ENCODE results near the gene PKD1.
"Not testable (repeated sequence)": the region's sequence is repeated elsewhere in the genome, so short reads cannot be mapped to it uniquely, and the experiment has no call there.

The PKD1 gene

DNA sequence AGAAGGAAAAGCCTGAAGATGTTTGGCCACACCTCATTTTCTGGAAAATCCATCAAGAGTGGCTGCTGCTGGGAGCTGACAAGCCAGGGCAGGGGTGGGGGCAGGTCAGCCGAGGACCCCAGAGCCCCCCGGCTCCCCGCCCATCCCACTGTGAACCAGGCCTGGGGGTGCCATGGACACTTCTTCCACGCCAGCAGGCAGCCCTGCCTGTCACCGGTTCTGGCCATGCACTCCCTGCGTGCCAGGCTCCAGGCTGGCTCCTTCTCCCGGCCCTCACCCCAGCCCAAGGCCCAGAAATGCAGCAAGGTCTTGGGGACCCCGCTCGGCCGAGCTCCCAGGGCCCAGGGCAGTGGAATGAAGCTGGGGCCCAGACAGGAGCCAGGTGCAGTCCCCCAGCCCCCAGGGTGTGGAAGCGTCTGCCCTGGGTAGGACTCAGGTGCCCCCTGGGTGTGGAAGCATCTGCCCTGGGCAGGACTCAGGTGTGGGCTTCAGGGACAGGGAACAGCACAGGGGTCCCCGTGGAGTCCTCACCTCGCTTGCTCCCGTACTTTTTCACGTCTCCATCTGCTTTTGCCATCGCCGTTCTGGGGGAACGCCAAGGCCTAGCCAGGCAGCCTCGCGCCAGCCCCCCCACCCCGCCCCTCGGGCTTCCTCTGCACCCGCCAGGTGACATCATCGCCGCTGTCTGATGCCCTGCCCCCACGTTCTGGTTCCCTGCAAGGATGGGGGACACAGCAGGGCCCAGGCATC lies 12.6 kb downstream of the PKD1 start:
- DNase-seq, result not testable (repeated sequence)

DNA sequence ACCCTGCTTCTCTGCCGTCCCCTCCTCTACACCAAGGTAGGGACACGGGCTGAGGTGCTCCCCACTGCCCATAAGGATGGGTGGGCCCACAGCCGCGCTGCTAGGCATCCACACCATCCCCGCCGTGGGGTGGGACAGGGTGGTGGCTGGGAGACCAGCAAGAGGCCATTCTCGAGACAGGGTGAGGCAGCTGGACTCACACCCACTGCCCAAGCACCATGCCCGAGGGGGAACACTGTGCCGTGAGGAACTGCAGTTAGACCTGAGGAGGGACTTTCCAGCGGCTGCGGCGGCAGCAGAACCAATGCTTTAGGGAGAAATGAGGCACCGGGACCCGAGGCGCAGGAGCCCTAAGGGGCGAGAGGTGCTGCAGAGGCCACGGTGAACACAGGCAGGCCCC lies 13.3 kb downstream of the PKD1 start:
- DNase-seq, result no peak

DNA sequence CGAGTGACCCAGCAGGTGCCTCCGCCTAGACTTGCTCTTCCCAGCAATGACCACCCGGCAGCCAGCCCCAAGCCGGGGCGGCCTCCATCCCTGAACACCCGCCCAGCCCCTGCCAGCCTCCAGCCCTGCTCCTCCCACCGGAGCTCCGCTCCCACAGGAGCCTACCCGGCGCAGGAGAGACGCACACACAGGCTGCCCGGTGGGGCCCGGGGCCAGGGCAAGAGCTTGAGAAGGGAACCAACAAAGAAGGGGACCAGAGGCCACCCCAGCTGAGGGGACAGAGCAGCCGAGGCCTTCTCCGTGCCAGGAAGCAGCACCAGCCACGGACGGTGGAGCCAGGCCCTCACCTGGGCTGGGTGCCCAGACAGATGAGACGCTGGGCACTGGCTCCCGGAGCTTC lies 13.8 kb downstream of the PKD1 start:
- DNase-seq, result peak; percentile 9

DNA sequence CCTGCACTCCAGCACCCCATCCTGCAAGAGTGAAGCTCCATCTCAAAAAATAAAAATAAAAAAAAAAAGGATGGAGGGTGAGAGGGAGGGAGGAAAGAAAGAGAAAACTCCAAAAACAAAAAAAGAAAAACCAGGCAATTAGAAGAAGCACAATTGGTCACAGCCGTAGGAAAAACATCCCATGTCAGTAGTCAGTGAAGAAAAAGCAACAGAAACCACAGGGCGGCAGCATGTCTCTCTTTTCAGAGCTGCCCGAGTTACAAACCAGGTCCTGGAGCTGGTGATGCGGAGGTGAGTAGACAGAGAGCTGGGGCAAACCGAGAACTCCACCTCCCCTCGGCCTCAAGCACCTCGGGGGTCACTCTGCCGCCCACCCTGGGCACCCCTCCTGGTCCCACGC lies 14.4 kb downstream of the PKD1 start:
- not testable (repeated sequence) for DNase-seq

DNA sequence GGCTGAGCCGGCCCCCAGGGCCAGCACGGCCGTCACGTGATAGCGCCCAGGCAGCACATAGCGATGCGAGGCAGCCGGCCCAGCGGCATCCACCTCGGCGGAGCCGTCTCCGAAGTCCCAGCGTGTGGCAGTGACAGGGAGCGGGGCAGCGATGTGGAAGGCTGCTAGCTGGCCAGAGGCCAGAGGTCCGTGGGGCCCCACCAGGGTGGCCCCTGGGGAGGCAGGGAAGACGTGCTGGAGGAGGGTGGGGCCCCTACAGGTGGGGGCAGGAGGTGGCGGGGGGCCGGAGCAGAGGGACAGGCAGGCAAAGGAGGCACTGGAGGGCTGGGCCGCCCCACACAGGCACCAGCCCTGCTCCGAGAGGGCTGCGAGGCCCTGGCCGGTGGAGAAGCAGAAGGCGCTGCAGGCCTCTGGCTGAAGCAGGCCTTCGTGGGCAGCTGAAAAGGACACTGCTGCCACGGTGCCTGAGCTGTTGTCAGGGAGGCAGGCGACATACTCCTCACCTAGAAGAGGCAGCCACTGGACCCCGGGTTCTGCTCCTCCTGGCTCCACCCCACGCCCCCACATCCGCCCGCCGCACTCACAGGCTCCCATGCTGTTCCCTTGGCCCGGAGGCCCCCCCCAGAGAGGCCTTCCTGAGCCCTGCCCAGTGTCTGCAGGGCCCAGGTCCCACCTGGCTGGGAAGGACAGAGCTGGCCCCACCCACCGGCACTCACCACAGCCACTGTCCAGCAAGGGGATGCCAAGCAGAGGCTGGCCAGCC lies 17.6 kb downstream of the PKD1 start:
- DNase-seq, result not testable (repeated sequence)

DNA sequence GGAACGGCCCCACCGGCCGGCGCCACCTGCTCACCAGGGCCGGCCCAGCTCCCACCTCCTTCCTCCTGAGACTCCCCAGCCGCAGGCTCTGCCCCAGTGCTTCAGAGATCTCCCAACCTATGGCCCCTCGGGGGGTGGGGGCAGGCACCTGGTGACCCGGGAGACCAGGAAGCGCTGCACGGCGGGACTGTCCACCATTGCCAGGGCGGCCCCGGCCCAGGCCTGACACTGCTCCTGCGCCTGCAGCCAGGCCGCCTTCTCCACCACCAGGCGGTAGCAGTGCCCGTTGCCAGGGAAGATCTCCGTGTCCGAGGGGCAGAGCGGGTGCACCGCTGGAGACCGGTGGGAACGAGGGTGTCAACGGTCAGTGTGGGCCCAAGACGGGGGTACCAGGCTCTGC lies 18.4 kb downstream of the PKD1 start:
- DNase-seq, result not testable (repeated sequence)

DNA sequence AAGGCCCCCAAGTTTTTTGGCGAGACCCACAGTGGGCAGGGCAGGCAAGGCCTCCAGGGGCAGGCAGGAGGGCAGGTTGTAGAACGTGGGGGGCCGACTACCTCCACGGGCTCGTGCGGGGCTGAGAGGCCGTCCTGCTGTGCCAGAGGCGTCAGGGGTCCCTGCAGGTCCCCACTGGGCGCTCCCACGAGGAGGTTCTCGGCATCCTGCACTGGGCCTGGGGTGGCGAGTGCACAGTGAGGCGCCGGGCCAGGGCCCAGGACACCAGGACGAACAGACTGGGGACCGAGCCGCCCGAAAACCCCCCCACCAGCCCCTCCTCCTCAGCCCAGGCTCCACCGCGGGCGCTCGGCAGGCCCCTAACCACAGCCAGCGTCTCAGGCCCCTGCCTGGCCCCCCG lies 19.3 kb downstream of the PKD1 start:
- not testable (repeated sequence) for DNase-seq

DNA sequence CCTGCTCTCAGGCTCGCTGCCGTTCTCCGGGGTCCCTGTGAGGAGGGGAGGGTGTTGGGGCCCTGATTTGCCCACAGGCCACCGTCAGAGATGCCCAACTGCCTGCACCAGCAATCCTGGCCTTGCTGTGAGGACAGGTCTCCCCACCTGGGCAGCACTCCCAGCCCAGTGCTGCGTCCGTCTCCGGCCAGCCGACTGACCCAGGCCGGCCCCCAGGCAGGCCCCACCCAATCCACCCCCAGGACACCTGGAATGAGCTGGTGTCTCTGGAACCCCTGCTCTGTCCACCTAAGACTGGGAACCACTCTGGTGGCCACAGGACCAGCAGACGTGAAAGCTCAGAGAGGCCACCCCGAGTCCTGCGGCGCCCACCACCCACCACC lies 20.1 kb downstream of the PKD1 start:
- DNase-seq, result no peak

DNA sequence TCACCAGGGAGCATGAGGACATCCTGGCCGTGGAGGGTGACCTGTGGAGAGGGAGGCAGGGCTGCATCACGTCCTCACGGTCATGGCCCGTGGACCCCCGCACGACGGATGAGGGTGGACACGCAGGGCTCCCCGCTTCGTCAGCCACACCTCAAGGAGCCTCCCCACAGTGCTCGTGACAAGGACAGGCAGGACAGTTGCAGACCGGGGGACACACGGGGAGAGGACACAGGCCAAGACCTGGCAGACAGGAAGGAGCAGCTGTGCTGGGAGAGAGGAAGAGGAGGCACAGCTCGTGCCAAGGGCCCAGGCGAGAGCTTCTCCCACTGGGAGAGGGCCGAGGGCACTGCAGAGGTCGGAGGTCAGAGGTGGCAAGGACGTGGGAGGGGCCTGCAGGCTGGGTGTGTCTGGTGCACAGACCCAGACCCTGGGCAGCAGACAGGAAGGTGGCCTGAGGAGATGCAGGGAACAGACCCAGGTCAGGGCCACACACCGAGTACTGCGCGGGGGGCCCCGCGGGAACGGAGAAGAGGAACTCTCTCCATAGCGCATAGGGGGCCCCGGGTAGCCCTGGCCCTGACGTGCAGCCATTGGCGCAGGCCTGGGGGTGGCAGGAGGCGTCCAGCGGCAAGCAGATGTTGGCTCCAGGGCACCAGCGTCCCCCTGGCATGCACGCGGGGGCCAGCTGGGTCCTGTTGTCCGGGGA lies 20.7 kb downstream of the PKD1 start:
- DNase-seq, result not testable (repeated sequence)

DNA sequence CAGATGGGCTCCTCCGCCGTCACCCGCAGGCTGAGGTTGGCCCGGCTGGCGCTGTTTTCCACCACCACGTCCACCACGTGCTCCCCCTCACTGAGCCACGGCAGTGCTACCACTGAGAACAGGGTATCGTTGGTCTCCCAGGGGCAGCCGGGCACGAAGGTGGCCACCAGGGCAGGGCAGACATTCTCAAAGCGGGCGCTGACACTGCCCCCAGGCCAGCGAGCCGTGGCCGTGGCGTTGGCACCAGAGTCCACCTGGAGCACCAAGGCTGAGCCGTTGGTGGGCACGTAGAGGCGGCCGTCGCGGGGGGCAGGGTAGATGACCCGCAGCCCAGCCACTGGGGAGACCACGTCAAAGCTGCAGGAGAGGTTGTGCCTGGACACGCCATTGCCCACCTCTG lies 21.5 kb downstream of the PKD1 start:
- DNase-seq, result not testable (repeated sequence)

DNA sequence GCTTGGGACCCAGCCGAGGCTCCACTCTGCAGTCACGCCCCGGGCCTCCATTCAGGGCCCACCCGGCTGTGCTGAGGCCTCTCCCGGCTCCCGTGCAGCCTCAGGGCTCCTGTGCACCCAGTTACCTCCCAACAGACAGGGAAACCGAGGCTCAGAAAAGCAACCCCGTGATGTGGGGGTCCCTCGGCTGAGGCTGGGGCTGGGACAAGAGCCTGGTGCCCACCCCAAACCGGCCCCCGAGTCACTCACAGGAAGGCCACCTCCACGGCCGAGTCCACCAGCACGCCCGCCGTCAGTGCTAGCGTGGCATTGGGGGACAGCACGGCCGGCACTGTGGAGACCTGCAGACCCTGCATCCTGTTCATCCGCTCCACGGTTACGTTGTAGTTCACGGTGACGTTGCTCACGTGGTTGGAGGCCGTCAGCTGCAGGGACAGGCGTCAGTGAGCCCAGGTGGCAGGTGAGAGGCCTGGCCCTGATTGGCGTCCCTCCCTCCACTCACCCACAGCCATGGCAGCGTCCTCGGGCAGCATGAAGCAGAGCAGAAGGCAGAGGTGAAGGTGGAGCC lies 23.1 kb downstream of the PKD1 start:
- not testable (repeated sequence) for DNase-seq

DNA sequence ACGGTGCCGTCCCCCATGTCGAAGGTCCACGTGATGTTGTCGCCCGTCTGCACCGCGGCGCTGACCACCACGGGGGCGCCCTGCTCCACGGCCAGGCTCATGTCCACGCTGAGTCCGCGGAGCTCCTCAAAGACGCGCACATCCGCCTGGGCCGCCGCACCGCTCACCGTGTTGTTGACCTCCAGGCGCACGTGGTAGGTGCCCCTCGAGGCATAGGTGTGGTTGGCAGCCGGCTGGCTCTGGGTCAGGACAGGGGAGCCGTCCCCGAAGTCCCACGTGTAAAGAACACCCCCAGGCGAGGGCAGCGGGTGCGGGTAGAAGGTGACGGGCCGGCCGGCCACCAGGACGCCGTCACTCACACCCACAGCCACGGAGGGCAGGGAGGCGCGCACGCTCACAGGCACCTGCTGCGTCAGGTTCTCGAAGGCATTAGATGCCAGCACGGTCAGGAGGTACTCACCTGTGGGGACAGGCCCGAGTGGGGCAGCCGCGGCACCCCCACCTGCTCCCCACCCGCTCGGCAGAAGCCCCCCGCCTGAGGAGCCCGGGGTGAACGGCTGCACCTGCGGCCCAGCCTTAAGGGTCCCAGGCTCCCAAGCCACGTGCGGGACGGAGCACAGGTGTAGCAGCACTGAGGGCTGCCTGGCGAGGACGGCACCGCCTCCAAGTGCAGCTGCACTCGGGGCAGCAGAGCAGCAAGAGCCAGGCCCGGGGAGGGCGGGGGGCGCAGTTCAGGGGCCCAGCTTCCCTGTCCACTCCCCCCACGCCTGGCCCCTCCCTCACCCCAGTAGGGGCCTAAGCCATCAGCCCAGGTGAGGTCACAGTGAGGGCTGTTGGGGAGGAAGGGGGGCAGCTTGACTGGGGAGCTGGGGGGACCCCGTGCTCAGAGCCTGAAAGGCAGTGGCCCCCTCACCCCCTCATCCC lies 24.0 kb downstream of the PKD1 start:
- not testable (repeated sequence) for DNase-seq

DNA sequence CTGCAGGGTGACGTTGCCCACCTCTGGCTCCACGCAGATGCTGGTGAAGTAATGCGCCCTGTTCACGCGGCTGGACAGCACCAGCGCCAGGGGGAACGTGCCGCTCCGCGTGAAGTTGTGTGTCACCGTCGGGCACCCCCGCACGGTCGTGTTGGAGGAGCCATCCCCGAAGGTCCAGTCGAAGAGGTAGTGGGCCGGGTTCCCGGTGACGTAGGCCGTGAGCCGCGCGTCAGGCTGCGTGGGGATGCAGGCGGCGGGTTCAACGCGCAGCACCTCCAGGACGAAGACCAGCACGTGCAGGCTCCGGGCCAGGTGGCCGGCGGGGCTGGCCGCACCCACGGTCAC lies 24.7 kb downstream of the PKD1 start:
- not testable (repeated sequence) for DNase-seq

DNA sequence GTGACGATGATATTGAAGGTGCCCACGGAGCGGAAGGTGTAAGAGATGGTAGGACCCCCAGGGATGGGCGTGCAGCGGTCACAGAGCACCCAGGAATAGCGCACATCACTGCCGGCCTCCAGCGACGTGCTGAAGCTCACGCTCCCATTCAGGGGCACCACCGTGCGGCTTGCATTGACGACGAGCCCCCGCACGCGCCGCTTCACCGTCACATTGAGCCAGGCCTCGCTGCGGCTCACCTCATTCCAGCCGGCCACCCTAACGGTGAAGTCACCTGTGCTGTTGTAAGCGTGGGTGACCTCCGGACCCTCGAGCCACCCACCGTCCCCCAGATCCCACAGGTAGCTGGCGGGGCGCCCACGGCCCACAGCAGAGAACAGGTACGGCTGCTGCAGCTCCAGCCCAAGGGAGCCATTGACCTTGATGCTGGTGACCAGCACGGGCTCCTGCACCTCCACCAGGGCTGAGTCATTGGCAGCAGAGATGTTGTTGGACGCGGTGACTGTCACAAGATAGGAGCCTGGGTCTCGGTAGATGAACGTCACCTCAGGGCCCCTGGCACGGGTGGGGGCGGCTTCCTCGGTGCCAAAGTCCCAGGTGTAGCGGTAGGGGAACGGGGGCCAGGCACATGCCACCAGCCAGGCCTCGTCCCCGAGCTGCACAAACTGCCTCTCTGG lies 25.2 kb downstream of the PKD1 start:
- DNase-seq, result not testable (repeated sequence)

DNA sequence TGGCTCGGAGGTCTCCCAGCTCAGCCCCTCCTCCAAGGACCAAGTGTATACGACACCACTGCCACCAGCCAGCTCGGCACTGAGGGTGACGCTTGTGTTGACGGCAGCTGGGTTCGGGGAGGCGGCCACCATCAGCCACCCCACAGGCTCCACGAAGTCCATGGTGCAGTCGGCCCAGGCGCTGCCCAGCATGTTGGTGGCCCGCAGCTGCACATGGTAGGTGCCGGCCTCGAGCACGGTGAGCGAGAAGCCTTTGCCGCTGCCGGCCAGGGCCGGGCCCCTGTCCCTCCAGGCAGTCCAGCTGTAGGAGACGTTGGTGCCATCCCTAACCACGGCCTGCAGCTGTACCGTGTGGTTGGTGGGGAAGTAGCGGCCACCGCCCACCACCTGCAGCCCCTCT lies 25.8 kb downstream of the PKD1 start:
- not testable (repeated sequence) for DNase-seq

DNA sequence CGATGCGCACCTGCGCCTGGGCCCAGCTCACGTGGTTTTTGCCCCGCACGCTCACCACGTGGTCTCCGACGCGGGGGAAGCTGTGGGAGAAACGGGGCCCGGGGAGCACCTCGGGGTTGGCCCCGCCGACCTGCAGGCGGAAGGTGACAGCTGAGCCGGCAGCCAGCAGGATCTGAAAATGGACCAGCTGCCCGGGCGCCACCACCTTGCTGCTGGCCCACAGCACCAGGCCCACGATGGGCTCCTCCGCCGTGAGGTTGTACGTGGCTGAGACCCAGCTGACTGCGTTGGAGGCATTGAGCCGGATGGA lies 26.5 kb downstream of the PKD1 start:
- not testable (repeated sequence) for DNase-seq

DNA sequence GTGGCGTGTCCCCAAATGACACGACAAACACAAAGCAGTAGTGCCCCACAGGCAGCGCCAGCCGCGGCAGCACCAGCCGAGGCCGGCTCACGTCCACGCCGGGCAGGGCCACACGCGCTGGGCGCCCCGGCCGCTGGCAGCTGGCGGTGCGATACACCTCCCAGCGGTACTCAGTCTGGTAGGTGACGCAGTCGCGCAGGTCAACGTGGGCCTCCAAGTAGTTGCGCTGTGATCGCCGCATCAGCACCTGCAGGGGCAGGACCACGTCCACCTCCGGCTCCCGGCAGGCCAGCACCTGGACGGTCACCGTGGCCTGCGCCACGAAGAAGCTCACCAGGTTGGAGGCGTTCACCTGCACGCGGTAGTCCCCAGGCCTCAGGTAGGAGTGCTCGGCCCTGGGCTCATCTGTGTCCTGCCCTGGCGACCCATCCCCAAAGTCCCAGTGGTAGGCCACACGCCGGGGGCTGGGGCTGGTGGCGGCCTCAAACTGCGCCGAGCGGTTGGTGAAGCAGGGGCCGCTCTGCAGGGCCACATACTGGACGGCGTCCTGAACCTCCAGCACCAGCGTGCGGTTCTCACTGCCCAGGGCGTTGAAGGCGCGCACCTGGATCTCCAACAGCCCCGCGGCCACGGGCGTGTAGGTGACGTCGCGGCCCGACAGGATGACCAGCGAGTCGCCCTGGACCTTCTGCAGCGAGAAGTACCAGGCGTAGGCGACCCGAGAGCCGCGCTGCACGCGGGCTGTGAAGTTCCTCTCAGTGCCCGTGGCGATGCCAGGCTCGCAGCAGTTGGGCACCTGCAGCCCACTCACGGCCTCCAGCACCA lies 27.0 kb downstream of the PKD1 start:
- not testable (repeated sequence) for DNase-seq

DNA sequence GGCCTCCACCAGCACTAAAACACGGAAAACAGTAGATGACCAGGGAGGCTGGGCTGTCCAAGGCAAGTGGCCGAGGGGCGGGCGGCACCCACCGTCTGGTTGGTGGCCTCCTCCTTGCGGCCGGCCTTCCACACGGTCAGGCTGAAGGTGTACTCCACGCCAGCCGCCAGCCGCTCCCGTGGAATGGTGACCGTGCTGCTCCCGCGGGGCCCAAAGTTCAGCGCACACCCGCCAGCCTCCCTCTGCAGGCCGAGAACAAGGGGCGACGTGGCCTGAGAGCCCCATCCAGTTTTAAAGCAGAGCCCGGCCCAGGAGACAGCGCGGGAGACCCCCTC lies 27.9 kb downstream of the PKD1 start:
- not testable (repeated sequence) for DNase-seq

DNA sequence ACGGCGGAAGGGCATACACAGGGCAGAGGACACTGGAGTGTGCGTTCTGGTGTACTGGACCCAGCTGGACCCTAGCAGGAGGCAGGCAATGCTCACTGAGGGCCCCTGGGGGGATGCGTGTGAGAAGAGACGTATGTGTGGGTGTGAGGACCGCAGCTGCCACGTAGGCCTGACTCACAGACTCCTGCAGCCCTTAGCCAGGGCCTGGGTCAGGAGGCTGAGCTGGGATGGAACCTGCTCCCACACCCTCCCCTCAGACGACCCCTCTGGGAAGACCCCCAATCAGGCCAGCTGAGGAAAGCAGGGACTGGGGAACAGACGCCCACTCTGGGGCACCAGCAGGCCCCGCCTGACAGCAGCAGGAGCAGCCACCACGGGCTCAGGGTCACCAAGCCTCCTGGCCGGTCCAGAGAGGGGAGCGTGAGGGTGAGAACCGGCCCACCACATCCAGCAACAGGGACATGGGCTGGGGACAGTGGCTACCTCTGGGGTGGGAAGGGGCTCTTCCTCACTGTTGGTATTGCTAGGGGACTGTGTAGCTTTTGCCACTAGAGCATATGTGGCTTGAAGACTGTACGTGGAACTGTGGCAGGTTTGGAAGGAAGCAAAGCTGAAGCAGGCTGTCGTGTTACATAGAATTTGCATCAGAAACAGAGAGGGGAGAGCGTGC lies 28.4 kb downstream of the PKD1 start:
- not testable (repeated sequence) for DNase-seq

DNA sequence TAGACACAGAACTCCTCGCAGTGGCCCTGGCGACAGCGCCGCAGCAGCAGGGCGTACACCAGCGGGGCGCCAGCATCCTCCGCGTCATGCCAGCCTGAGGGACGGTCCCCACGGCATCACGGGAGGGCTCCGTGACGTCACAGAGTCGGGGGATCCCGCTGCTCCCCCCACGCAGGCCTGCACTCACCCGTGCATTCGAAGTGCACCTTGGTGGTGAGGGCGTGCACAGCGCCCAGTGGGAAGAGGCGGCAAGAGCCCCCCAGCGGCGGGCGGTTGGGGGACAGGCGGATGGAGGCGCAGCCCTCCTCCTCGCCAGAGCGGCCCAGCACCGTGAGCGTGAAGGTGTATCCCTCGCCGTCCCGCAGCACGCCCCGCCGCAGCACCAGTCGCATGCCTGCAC lies 29.5 kb downstream of the PKD1 start:
- not testable (repeated sequence) for DNase-seq

DNA sequence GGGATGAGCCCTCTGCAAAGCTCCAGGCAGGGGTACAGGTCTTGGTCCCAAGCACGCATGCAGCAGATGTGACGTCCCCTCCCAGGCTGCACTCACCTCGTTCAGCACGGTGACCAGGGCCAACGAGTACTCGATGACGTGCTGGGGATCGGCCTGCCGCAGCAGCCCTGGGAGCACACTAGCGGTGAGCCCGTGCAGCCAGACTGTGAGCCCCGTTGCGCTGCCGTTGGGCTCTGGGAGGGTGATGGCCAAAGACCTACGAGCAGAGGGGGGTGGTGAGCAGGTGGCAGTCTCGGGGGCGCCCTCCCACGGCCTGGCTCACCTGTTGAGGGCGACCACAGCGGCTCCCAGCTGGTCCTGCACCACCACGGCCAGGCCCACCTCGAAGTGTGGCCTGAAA lies 29.9 kb downstream of the PKD1 start:
- not testable (repeated sequence) for DNase-seq
